GM12891 (cell line): ENCODE data around the gene ENTPD1.

Experiments used
- POLR2A ChIP-seq: IDR thresholded peaks from 2 replicates; pipeline ENCODE4 v1.6.1; 2011; ENCODE audit warnings: low read depth, low read length, control low read depth
- TAF1 ChIP-seq: IDR thresholded peaks from 2 replicates; pipeline ENCODE4 v1.6.1; 2011; ENCODE audit warnings: low read depth, low read length, control low read depth

DNA sequence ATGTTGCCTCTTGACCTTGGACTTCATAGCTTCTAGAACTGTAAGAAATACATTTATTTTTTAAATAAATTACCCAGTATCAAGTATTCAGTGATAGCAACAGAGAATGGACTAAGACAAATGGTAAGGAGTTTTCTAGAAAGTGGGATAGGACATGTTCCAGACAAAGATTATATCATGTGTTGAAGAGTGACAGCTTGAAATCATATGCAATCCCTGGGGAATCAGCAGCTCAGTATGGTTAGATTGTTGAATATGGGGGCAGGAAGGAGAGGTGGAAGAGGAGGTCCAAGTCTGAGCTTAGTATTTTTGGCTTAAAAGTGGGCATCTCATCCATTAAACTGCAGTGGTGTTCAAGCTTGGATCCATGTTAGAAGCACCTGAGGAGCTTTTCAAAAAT is 74.1 kb downstream of the ENTPD1 start:
- TF ChIP-seq POLR2A (no peak), TAF1 (no peak)
